ENCODE data around the gene CAB39.

GRCh38 chr2:230666446-230666845 lies 46.2 kb upstream of the CAB39 start:
- TF ChIP-seq EZH2 (IDR thresholded peaks at IDR 0.05; ENCODE audit: insufficient read depth, low read length) (no peak), CTCF (IDR thresholded peaks at IDR 0.05; ENCODE audit: insufficient read depth, low read depth, low read length) (no peak)
